ENCODE results near the gene SLC9A3. TPM values are rescaled to one million over a fixed set of nuclear protein-coding genes. Genes with fewer than 3 reads are reported as not detected.

SLC9A3 gene
- total RNA-seq, 6 donors from 2014 or later = 1.0 to 4.1 (median 1.9) TPM

GRCh38 chr5:523441-524222 lies 617 bp downstream of the SLC9A3 start:
- no peaks in the 10 kb centered on the region for H3K36me3 ChIP-seq
- H3K4me1 ChIP-seq = peaks cover 11 to 36% (median 17%) of the 10 kb centered on the region in 4 donors
- ATAC-seq (ENCODE audit: low FRiP score in 2 of 2) (no peak), DNase-seq (peak in 1 of 2 donors; percentile 84)
- peaks cover 0 to 61% (median 30%) of the 10 kb centered on the region in 4 donors for H3K27me3 ChIP-seq
- no peak overlapping the region for H3K27ac ChIP-seq
- TF ChIP-seq EP300 (IDR thresholded peaks at IDR 0.05) (no peak), POLR2AphosphoS5 (IDR thresholded peaks at IDR 0.05) (no peak), CTCF (IDR thresholded peaks at IDR 0.05) (no peak), POLR2A (IDR thresholded peaks at IDR 0.05) (no peak)
- peak overlapping the region in 3 of 4 donors; percentile 6 to 20 (median 11) for H3K4me3 ChIP-seq
- 1 to 5% methylated on average over 15 to 28 of the region's 69 CpGs for WGBS, 2 donors
- H3K9me3 ChIP-seq = no peaks in the 10 kb centered on the region

- peaks cover 0 to 54% (median 27%) of the 10 kb centered on the region in 4 donors for H3K27me3 ChIP-seq
These were observed 1.3 kb downstream of the SLC9A3 start for GRCh38 chr5:522899-523440.

DNA sequence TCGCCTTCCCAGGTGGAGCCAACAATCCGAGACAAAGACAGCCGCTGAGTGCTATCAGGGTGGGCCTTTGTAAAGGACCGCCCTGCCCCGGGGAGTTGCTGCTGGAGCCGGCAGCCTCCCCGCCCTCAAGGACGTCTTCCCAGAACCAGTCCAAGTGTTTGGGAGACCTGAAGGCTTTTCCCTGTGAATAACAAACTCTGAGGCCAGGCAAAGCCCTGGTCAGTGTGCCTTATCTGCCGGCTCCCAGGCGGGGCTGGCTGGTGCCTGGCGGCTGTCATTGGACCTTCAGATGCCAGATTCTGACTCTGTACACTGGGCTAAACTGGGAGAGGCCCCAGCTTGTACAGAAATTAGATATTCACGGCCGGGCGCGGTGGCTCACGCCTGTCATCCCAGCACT lies 2.1 kb downstream of the SLC9A3 start:
- Histone ChIP-seq H3K4me3 (no peak overlapping the region), H3K36me3 (no peaks in the 10 kb centered on the region), H3K27ac (no peak overlapping the region), H3K9me3 (no peaks in the 10 kb centered on the region), H3K27me3 (peaks cover 0 to 50% (median 23%) of the 10 kb centered on the region in 4 donors), H3K4me1 (peaks cover 11 to 27% (median 17%) of the 10 kb centered on the region in 4 donors)
- WGBS, 2 donors = 61 to 62% methylated on average over 11 to 16 of the region's 16 CpGs
- TF ChIP-seq EP300 (IDR thresholded peaks at IDR 0.05) = no peak
- TF ChIP-seq CTCF (IDR thresholded peaks at IDR 0.05) = no peak
- TF ChIP-seq POLR2A (IDR thresholded peaks at IDR 0.05) = no peak
- TF ChIP-seq POLR2AphosphoS5 (IDR thresholded peaks at IDR 0.05) = no peak
- DNase-seq = peak in 1 of 2 donors; percentile 67
- no peak for ATAC-seq (ENCODE audit: low FRiP score in 2 of 2)

More at GRCh38 chr5:522899-523440, 1.3 kb downstream of the SLC9A3 start:
- Histone ChIP-seq H3K27ac (no peak overlapping the region), H3K9me3 (no peaks in the 10 kb centered on the region), H3K36me3 (no peaks in the 10 kb centered on the region), H3K4me3 (no peak overlapping the region), H3K4me1 (peaks cover 11 to 29% (median 17%) of the 10 kb centered on the region in 4 donors)
- no peak for ATAC-seq (ENCODE audit: low FRiP score in 2 of 2)
- DNase-seq = peak in 1 of 2 donors; percentile 70
- 16 to 20% methylated on average over 12 to 21 of the region's 21 CpGs for WGBS, 2 donors
- no peak for TF ChIP-seq CTCF (IDR thresholded peaks at IDR 0.05)
- TF ChIP-seq POLR2AphosphoS5 (IDR thresholded peaks at IDR 0.05) = no peak
- no peak for TF ChIP-seq EP300 (IDR thresholded peaks at IDR 0.05)
- no peak for TF ChIP-seq POLR2A (IDR thresholded peaks at IDR 0.05)

GRCh38 chr5:521680-522079 lies 2.6 kb downstream of the SLC9A3 start:
- WGBS, 2 donors = 42 to 54% methylated on average over 9 of the region's 9 CpGs

More at GRCh38 chr5:521680-522079, 2.6 kb downstream of the SLC9A3 start:
- H3K9me3 ChIP-seq = no peaks in the 10 kb centered on the region
- H3K27ac ChIP-seq = no peak overlapping the region
- H3K4me3 ChIP-seq = no peak overlapping the region
- no peaks in the 10 kb centered on the region for H3K36me3 ChIP-seq
- DNase-seq (peak in 1 of 2 donors; percentile 48), ATAC-seq (ENCODE audit: low FRiP score in 2 of 2) (no peak)
- H3K4me1 ChIP-seq = peaks cover 11 to 27% (median 17%) of the 10 kb centered on the region in 4 donors
- TF ChIP-seq POLR2AphosphoS5 (IDR thresholded peaks at IDR 0.05) (no peak), EP300 (IDR thresholded peaks at IDR 0.05) (no peak), CTCF (IDR thresholded peaks at IDR 0.05) (no peak)
- H3K27me3 ChIP-seq = peaks cover 0 to 46% (median 22%) of the 10 kb centered on the region in 4 donors
